ENCODE measurements around the gene MYEOV. TPM values are rescaled to one million over a fixed set of nuclear protein-coding genes. Genes with fewer than 3 reads are reported as not detected.

Gene MYEOV
- total RNA-seq, 1 experiment from 2014 or later, result 182 TPM

GRCh38 chr11:69251057-69251393 lies 42.9 kb upstream of the MYEOV start:
- Histone ChIP-seq H3K27ac (no peak overlapping the region), H3K27me3 (ENCODE audit: insufficient read depth, low read depth) (no peaks in the 10 kb centered on the region), H3K9me3 (ENCODE audit: insufficient read depth, low read depth) (peaks cover 16% of the 10 kb centered on the region; the same call in 1 of the 2 replicates), H3K4me1 (replicated peaks; ENCODE audit: insufficient read depth) (no peaks in the 10 kb centered on the region), H4K20me1 (ENCODE audit: insufficient read depth) (no peaks in the 10 kb centered on the region), H2AFZ (no peak overlapping the region), H3K4me2 (no peak overlapping the region), H3F3A (ENCODE audit: insufficient read depth, low read depth) (no peaks in the 10 kb centered on the region), H3K79me2 (ENCODE audit: low read depth) (no peaks in the 10 kb centered on the region), H3K9me2 (ENCODE audit: insufficient read depth) (no peaks in the 10 kb centered on the region), H3K4me3 (no peak overlapping the region), H3K36me3 (ENCODE audit: low read depth) (no peaks in the 10 kb centered on the region)
- TF ChIP-seq EZH2 (IDR thresholded peaks at IDR 0.05; ENCODE audit: low read depth) (no peak), CTCF (conservative IDR thresholded peaks at IDR 0.05) (no peak)
- DNase-seq, result no peak
- intact Hi-C loops (cut with micrococcal nuclease; ENCODE audit: unreplicated experiment), result no loop called here
- ChIA-PET CTCF (no interaction called here), POLR2A (ENCODE audit: unreplicated experiment) (interaction anchor here (0.7 kb wide), 2 partner anchors 8 to 46 kb away, joined by 3 read pairs; no protein-coding TSS in a partner anchor)
- no TSS peak for BruUV-seq (replicated peaks)

- no TSS peak for BruUV-seq (replicated peaks)
- CTCF ChIA-PET, result no interaction called here
- Histone ChIP-seq H3K27me3 (ENCODE audit: insufficient read depth, low read depth) (no peaks in the 10 kb centered on the region), H4K20me1 (ENCODE audit: insufficient read depth) (no peaks in the 10 kb centered on the region), H3F3A (ENCODE audit: insufficient read depth, low read depth) (no peaks in the 10 kb centered on the region), H3K9me3 (ENCODE audit: insufficient read depth, low read depth) (peaks cover 16% of the 10 kb centered on the region; the same call in 1 of the 2 replicates), H3K79me2 (ENCODE audit: low read depth) (no peaks in the 10 kb centered on the region), H3K4me2 (no peak overlapping the region), H3K27ac (no peak overlapping the region), H2AFZ (no peak overlapping the region), H3K4me1 (replicated peaks; ENCODE audit: insufficient read depth) (no peaks in the 10 kb centered on the region), H3K36me3 (ENCODE audit: low read depth) (no peaks in the 10 kb centered on the region), H3K4me3 (no peak overlapping the region), H3K9me2 (ENCODE audit: insufficient read depth) (no peaks in the 10 kb centered on the region)
- no peak for TF ChIP-seq CTCF (conservative IDR thresholded peaks at IDR 0.05)
- TF ChIP-seq EZH2 (IDR thresholded peaks at IDR 0.05; ENCODE audit: low read depth), result no peak
- intact Hi-C loops (cut with micrococcal nuclease; ENCODE audit: unreplicated experiment), result no loop called here
- POLR2A ChIA-PET (ENCODE audit: unreplicated experiment), result interaction anchor here (0.5 to 0.7 kb wide), 2 partner anchors 46 to 111 kb away, joined by 3 to 10 read pairs; no protein-coding TSS in a partner anchor
- no peak for DNase-seq
Observed at GRCh38 chr11:69251639-69252489, 42.1 kb upstream of the MYEOV start.

GRCh38 chr11:69252490-69252837 lies 41.5 kb upstream of the MYEOV start:
- intact Hi-C loops (cut with micrococcal nuclease; ENCODE audit: unreplicated experiment), result no loop called here
- TF ChIP-seq CTCF (conservative IDR thresholded peaks at IDR 0.05) (no peak), EZH2 (IDR thresholded peaks at IDR 0.05; ENCODE audit: low read depth) (no peak)
- ChIA-PET POLR2A (ENCODE audit: unreplicated experiment) (no interaction called here), CTCF (no interaction called here)
- Histone ChIP-seq H3K36me3 (ENCODE audit: low read depth) (no peaks in the 10 kb centered on the region), H3K27ac (no peak overlapping the region), H3K4me1 (replicated peaks; ENCODE audit: insufficient read depth) (no peaks in the 10 kb centered on the region), H3K4me2 (no peak overlapping the region), H3K9me2 (ENCODE audit: insufficient read depth) (no peaks in the 10 kb centered on the region), H3K4me3 (no peak overlapping the region), H3F3A (ENCODE audit: insufficient read depth, low read depth) (no peaks in the 10 kb centered on the region), H3K79me2 (ENCODE audit: low read depth) (no peaks in the 10 kb centered on the region), H3K9me3 (ENCODE audit: insufficient read depth, low read depth) (peaks cover 16% of the 10 kb centered on the region; the same call in 1 of the 2 replicates), H2AFZ (no peak overlapping the region), H3K27me3 (ENCODE audit: insufficient read depth, low read depth) (no peaks in the 10 kb centered on the region), H4K20me1 (ENCODE audit: insufficient read depth) (no peaks in the 10 kb centered on the region)
- DNase-seq, result no peak
- BruUV-seq (replicated peaks), result no TSS peak
